GM23338 (cell line): ENCODE measurements around the gene SLC27A4. TPM values are rescaled to one million over a fixed set of nuclear protein-coding genes. Genes with fewer than 3 reads are reported as not detected.

Experiments
- ATAC-seq: fragments of 200-7000 bp; cut with Tn5 transposase; 3 replicates; pipeline ENCODE4 v1.9.1; 2020
- DNase-seq: peaks from one replicate; pipeline ENCODE4 v3.0.0-alpha.2; 2015; ENCODE audit warnings: low spot score
- H2AFZ ChIP-seq: fragments of 200-600 bp; sonication (generic); 2 replicates; pipeline ENCODE4 v1.8.0; 2016; ENCODE audit warnings: antibody characterized with exemption, mild to moderate bottlenecking, moderate library complexity
- H3F3A ChIP-seq: fragments of 200-600 bp; sonication (generic); replicated peaks from 2 replicates; pipeline ENCODE4 v1.8.0; 2017; ENCODE audit warnings: antibody characterized with exemption, mixed run types, low read depth
- H3K27ac ChIP-seq: fragments of 200-600 bp; sonication (generic); 2 replicates; pipeline ENCODE4 v1.6.1; 2016; ENCODE audit warnings: low read depth
- H3K27me3 ChIP-seq: fragments of 200-600 bp; sonication (generic); 2 replicates; pipeline ENCODE4 v1.8.0; 2016; ENCODE audit warnings: mild to moderate bottlenecking, mixed run types, moderate library complexity; ENCODE audit not compliant: insufficient read depth
- H3K36me3 ChIP-seq: fragments of 200-600 bp; sonication (generic); 2 replicates; pipeline ENCODE4 v1.8.0; 2016; ENCODE audit warnings: mild to moderate bottlenecking; ENCODE audit not compliant: insufficient read depth
- H3K4me1 ChIP-seq: fragments of 200-600 bp; sonication (generic); 2 replicates; pipeline ENCODE4 v1.8.0; 2016; ENCODE audit warnings: mild to moderate bottlenecking, moderate library complexity; ENCODE audit not compliant: insufficient read depth
- H3K4me2 ChIP-seq: fragments of 200-600 bp; sonication (generic); 2 replicates; pipeline ENCODE4 v1.7.1; 2017; ENCODE audit warnings: mixed run types
- H3K4me3 ChIP-seq: fragments of 200-600 bp; sonication (generic); 2 replicates; pipeline ENCODE4 v1.6.1; 2016; ENCODE audit warnings: mixed run types
- H3K79me2 ChIP-seq: fragments of 200-600 bp; sonication (generic); replicated peaks from 2 replicates; pipeline ENCODE4 v1.8.0; 2017; ENCODE audit warnings: mild to moderate bottlenecking; ENCODE audit not compliant: insufficient read depth
- H3K9me2 ChIP-seq: fragments of 200-600 bp; sonication (generic); 2 replicates; pipeline ENCODE4 v1.8.0; 2017; ENCODE audit not compliant: insufficient read depth
- H4K20me1 ChIP-seq: fragments of 200-600 bp; sonication (generic); replicated peaks from 2 replicates; pipeline ENCODE4 v1.8.0; 2017; ENCODE audit warnings: mild to moderate bottlenecking; ENCODE audit not compliant: insufficient read depth
- H3K27ac Mint-ChIP-seq: 2 replicates; pipeline ENCODE4 v1.8.0; 2020; ENCODE audit warnings: inconsistent platforms, mild to moderate bottlenecking, moderate library complexity, mixed read lengths
- H3K27me3 Mint-ChIP-seq: 3 replicates; pipeline ENCODE4 v1.8.0; 2022; ENCODE audit warnings: low read depth, mild to moderate bottlenecking, moderate library complexity, mixed read lengths, inconsistent platforms; ENCODE audit not compliant: insufficient read depth, poor library complexity
- H3K36me3 Mint-ChIP-seq: 3 replicates; pipeline ENCODE4 v1.8.0; 2021; ENCODE audit warnings: low read depth, mild to moderate bottlenecking, inconsistent platforms, moderate library complexity, mixed read lengths
- H3K4me1 Mint-ChIP-seq: 3 replicates; pipeline ENCODE4 v1.8.0; 2020; ENCODE audit warnings: mild to moderate bottlenecking, inconsistent platforms, mixed read lengths
- H3K4me3 Mint-ChIP-seq: 3 replicates; pipeline ENCODE4 v1.8.0; 2021; ENCODE audit warnings: moderate library complexity, mild to moderate bottlenecking, inconsistent platforms, mixed read lengths
- H3K9me3 Mint-ChIP-seq: 3 replicates; pipeline ENCODE4 v1.8.0; 2020; ENCODE audit warnings: moderate library complexity, mild to moderate bottlenecking, inconsistent platforms, mixed read lengths
- CREB1 ChIP-seq: fragments of 250-450 bp; sonication (Bioruptor Pico); IDR thresholded peaks from 2 replicates; pipeline ENCODE4 v1.5.0; 2020; ENCODE audit warnings: low read depth, mild to moderate bottlenecking, moderate library complexity
- CTCF ChIP-seq, 2 experiments: fragments of 200-600 bp in 1 of 2; sonication (generic) in 1 of 2; conservative IDR thresholded peaks; 2 replicates each; pipeline versions ENCODE4 v1.5.1 to v1.6.1; 2016 to 2017; ENCODE audit warnings: antibody characterized with exemption in 2 of 2, low read depth in 2 of 2, mild to moderate bottlenecking in 2 of 2, moderate library complexity in 1 of 2
- EZH2 ChIP-seq: fragments of 200-600 bp; sonication (generic); IDR thresholded peaks from one replicate; pipeline ENCODE4 v1.8.0; 2017; ENCODE audit warnings: antibody characterized with exemption, mild to moderate bottlenecking, low read depth; ENCODE audit not compliant: unreplicated experiment
- EZH2phosphoT487 ChIP-seq: fragments of 200-600 bp; sonication (generic); IDR thresholded peaks from one replicate; pipeline ENCODE4 v1.8.1; 2018; ENCODE audit warnings: antibody characterized with exemption; ENCODE audit not compliant: unreplicated experiment
- JUNB ChIP-seq: IDR thresholded peaks from one replicate; pipeline ENCODE4 v1.6.1; 2016; ENCODE audit warnings: antibody characterized with exemption; ENCODE audit not compliant: unreplicated experiment
- NANOG ChIP-seq: IDR thresholded peaks from 2 replicates; pipeline ENCODE4 v1.6.1; 2016; ENCODE audit warnings: antibody characterized with exemption, borderline replicate concordance
- POLR2AphosphoS5 ChIP-seq: IDR thresholded peaks from 2 replicates; pipeline ENCODE4 v1.6.1; 2016; ENCODE audit warnings: antibody characterized with exemption, low read depth
- ZNF114 ChIP-seq: fragments of 250-450 bp; sonication (Bioruptor Pico); IDR thresholded peaks from 2 replicates; pipeline ENCODE4 v1.5.0; 2020; ENCODE audit warnings: mild to moderate bottlenecking, moderate library complexity
- polyA plus RNA-seq: library from polyadenylated mRNA; unstranded; fragments of >200 nt; fragmentation: Nextera tagmentation; extraction: Ambion mirVana; gene quantifications from 2 replicates; pipeline ENCODE4 v1.2.1, GENCODE V29; 2016
- total RNA-seq: library from RNA; depleted of rRNA; stranded (reverse); fragments of >200 nt; shearing (Covaris generic); gene quantifications from 2 replicates; pipeline ENCODE4 v1.2.3, GENCODE V29; 2014
- TF ChIP-seq, protein P1 (sequence below): fragments of 250-450 bp; sonication (Bioruptor Pico); IDR thresholded peaks from 2 replicates; pipeline ENCODE4 v1.5.0; 2020; ENCODE audit warnings: mild to moderate bottlenecking, moderate library complexity

The SLC27A4 gene
- total and polyA plus RNA-seq, 2 experiments from 2014 or later = 7.9 to 25.3 TPM

DNA sequence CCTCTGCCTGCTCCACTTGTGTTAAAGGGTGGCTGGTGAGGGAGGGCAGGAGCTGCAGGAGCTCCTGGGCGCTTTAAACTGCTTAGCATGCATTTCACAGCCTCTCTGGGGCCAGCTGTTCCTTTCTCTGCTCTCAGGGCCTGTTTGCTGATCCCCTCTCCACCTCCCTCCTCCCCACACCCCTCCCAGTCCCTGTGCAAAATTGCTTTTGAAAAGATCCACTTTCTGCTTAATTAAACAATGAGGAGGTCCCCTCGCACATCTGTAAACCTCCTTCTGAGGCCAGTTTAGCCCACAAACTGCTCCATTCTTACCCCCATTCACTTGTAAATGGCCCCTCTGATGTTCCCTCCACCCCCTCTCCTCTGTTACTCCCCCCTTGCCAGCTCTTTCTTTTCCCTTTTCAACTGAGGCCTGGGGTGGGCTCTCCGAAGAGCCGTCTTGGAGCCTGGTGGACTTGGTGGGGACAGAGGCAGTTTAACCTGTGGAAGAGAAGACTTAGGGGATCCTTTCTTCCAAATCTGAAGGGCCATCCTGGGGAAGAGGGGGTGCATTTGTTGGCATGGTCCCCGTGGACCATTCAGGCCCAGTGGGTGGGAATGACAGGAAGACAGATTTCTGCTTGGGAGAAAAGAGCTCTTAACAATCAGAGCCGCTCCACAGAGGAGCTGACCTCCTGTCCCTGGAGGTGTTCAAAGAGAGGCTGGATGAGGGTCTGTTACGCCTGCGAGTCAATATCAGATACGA is 42.9 kb downstream of the SLC27A4 start:
- no peaks in the 10 kb centered on the region for H3K9me2 ChIP-seq
- Mint-ChIP-seq H3K4me3 (peak overlapping the region; percentile 61), H3K27me3 (peaks cover 77% of the 10 kb centered on the region), H3K36me3 (peaks cover 57% of the 10 kb centered on the region), H3K9me3 (no peaks in the 10 kb centered on the region), H3K27ac (no peak overlapping the region), H3K4me1 (peaks cover 62% of the 10 kb centered on the region)
- H3K4me3 ChIP-seq = peak overlapping the region; percentile 46
- DNase-seq = peak; percentile 90
- H3K4me2 ChIP-seq = peak overlapping the region; percentile 77
- no peak overlapping the region for H2AFZ ChIP-seq
- peak; percentile 91 for TF ChIP-seq NANOG
- no peak for TF ChIP-seq EZH2
- no peak for TF ChIP-seq JUNB
- 0 out of 2 replicates have a peak, but pooled peaks have one; percentile 30 for TF ChIP-seq POLR2AphosphoS5
- no peak for TF ChIP-seq CTCF (conservative IDR thresholded peaks at IDR 0.05; ENCODE audit: low read depth in 2 of 2)
- no peak for TF ChIP-seq ZNF114
- TF ChIP-seq, protein P1, sequence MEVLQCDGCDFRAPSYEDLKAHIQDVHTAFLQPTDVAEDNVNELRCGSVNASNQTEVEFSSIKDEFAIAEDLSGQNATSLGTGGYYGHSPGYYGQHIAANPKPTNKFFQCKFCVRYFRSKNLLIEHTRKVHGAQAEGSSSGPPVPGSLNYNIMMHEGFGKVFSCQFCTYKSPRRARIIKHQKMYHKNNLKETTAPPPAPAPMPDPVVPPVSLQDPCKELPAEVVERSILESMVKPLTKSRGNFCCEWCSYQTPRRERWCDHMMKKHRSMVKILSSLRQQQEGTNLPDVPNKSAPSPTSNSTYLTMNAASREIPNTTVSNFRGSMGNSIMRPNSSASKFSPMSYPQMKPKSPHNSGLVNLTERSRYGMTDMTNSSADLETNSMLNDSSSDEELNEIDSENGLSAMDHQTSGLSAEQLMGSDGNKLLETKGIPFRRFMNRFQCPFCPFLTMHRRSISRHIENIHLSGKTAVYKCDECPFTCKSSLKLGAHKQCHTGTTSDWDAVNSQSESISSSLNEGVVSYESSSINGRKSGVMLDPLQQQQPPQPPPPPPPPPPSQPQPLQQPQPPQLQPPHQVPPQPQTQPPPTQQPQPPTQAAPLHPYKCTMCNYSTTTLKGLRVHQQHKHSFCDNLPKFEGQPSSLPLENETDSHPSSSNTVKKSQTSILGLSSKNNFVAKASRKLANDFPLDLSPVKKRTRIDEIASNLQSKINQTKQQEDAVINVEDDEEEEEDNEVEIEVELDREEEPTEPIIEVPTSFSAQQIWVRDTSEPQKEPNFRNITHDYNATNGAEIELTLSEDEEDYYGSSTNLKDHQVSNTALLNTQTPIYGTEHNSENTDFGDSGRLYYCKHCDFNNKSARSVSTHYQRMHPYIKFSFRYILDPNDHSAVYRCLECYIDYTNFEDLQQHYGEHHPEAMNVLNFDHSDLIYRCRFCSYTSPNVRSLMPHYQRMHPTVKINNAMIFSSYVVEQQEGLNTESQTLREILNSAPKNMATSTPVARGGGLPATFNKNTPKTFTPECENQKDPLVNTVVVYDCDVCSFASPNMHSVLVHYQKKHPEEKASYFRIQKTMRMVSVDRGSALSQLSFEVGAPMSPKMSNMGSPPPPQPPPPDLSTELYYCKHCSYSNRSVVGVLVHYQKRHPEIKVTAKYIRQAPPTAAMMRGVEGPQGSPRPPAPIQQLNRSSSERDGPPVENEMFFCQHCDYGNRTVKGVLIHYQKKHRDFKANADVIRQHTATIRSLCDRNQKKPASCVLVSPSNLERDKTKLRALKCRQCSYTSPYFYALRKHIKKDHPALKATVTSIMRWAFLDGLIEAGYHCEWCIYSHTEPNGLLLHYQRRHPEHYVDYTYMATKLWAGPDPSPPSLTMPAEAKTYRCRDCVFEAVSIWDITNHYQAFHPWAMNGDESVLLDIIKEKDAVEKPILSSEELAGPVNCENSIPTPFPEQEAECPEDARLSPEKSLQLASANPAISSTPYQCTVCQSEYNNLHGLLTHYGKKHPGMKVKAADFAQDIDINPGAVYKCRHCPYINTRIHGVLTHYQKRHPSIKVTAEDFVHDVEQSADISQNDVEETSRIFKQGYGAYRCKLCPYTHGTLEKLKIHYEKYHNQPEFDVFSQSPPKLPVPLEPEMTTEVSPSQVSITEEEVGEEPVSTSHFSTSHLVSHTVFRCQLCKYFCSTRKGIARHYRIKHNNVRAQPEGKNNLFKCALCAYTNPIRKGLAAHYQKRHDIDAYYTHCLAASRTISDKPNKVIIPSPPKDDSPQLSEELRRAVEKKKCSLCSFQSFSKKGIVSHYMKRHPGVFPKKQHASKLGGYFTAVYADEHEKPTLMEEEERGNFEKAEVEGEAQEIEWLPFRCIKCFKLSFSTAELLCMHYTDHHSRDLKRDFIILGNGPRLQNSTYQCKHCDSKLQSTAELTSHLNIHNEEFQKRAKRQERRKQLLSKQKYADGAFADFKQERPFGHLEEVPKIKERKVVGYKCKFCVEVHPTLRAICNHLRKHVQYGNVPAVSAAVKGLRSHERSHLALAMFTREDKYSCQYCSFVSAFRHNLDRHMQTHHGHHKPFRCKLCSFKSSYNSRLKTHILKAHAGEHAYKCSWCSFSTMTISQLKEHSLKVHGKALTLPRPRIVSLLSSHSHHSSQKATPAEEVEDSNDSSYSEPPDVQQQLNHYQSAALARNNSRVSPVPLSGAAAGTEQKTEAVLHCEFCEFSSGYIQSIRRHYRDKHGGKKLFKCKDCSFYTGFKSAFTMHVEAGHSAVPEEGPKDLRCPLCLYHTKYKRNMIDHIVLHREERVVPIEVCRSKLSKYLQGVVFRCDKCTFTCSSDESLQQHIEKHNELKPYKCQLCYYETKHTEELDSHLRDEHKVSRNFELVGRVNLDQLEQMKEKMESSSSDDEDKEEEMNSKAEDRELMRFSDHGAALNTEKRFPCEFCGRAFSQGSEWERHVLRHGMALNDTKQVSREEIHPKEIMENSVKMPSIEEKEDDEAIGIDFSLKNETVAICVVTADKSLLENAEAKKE (CRISPR knock-in tag) = no peak
- no peak for TF ChIP-seq EZH2phosphoT487
- TF ChIP-seq CREB1 (CRISPR knock-in tag) = no peak
- ATAC-seq = peak; percentile 81
- no peak overlapping the region for H3K27ac ChIP-seq
- H3K27me3 ChIP-seq = peaks cover 73% of the 10 kb centered on the region
- peaks cover 24% of the 10 kb centered on the region for H3F3A ChIP-seq
- peaks cover 20% of the 10 kb centered on the region for H4K20me1 ChIP-seq
- peaks cover 51% of the 10 kb centered on the region for H3K4me1 ChIP-seq
- peaks cover 13% of the 10 kb centered on the region; the same call in 1 of the 2 replicates for H3K79me2 ChIP-seq
- peaks cover 15% of the 10 kb centered on the region; the same call in 1 of the 2 replicates for H3K36me3 ChIP-seq
